Adipocyte (in vitro differentiated cells): ENCODE results near the gene PSMD8.
"Not testable (repeated sequence)": the region's sequence is repeated elsewhere in the genome, so short reads cannot be mapped to it uniquely, and the experiment has no call there.

ENCODE experiments used
- DNase-seq: peaks from one replicate; pipeline ENCODE4 v3.0.0-alpha.2; 2015; ENCODE audit warnings: low read depth
- H3K27me3 ChIP-seq: replicated peaks from 2 replicates; pipeline ENCODE4 v1.7.0; 2013; ENCODE audit warnings: mild to moderate bottlenecking, low read length, moderate library complexity; ENCODE audit not compliant: control insufficient read depth, insufficient read depth
- H3K36me3 ChIP-seq: 2 replicates; pipeline ENCODE4 v1.7.0; 2013; ENCODE audit warnings: low read length, mild to moderate bottlenecking, moderate library complexity; ENCODE audit not compliant: control insufficient read depth, insufficient read depth, severe bottlenecking
- H3K4me1 ChIP-seq: 2 replicates; pipeline ENCODE4 v1.7.0; 2013; ENCODE audit warnings: mild to moderate bottlenecking, low read length, moderate library complexity; ENCODE audit not compliant: control insufficient read depth, insufficient read depth
- H3K4me3 ChIP-seq: 2 replicates; pipeline ENCODE4 v1.7.0; 2013; ENCODE audit warnings: mild to moderate bottlenecking, low read length, moderate library complexity
- H3K9ac ChIP-seq: 2 replicates; pipeline ENCODE4 v1.7.0; 2013; ENCODE audit warnings: mild to moderate bottlenecking, low read length, moderate library complexity
- H3K9me3 ChIP-seq: 2 replicates; pipeline ENCODE4 v1.7.0; 2013; ENCODE audit warnings: mild to moderate bottlenecking, low read length, moderate library complexity; ENCODE audit not compliant: control insufficient read depth

PSMD8 gene

DNA sequence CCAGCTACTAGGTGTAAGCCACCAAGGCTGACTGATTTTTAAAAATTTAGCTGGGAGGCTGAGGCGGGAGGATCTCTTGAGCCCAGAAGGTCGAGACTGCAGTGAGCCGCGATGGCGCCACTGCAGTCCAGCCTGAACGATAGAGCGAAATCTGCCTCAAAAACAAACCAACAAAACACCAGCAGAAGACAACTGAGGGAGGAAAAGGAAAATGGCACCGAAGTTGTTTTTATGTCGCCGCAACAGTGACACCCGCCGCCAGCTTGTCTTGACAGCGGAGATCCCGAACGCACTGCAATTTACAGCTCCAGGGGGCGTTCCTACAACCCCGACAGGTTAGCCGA is 28.2 kb downstream of the PSMD8 start:
- DNase-seq = no peak
- Histone ChIP-seq H3K27me3 (peaks cover 14% of the 10 kb centered on the region), H3K4me3 (peak overlapping the region; percentile 90), H3K36me3 (peaks cover 7% of the 10 kb centered on the region), H3K9me3 (no peaks in the 10 kb centered on the region), H3K9ac (peak overlapping the region; percentile 62), H3K4me1 (peaks cover 2% of the 10 kb centered on the region)

- peak; percentile 99 for DNase-seq
- peaks cover 2% of the 10 kb centered on the region for H3K4me1 ChIP-seq
- H3K9me3 ChIP-seq = no peaks in the 10 kb centered on the region
- H3K27me3 ChIP-seq = peaks cover 14% of the 10 kb centered on the region
- peak within 1 kb of the TSS; percentile 90 for H3K9ac ChIP-seq
- H3K36me3 ChIP-seq = peaks cover 7% of the 10 kb centered on the region
- H3K4me3 ChIP-seq = peak within 1 kb of the TSS; percentile 90
Measured at GRCh38 chr19:38402967-38403674, 28.8 kb downstream of the PSMD8 start, which contains the start of gene FAM98C. FAM98C (plus strand) TSS chr19:38403093; CDS start chr19:38403154, 61 bp downstream.

GRCh38 chr19:38404858-38405257 is 30.5 kb downstream of the PSMD8 start:
- Histone ChIP-seq H3K9me3 (no peaks in the 10 kb centered on the region), H3K4me3 (no peak overlapping the region), H3K4me1 (peaks cover 2% of the 10 kb centered on the region), H3K36me3 (peaks cover 7% of the 10 kb centered on the region), H3K27me3 (peaks cover 9% of the 10 kb centered on the region), H3K9ac (no peak overlapping the region)
- DNase-seq = no peak

DNA sequence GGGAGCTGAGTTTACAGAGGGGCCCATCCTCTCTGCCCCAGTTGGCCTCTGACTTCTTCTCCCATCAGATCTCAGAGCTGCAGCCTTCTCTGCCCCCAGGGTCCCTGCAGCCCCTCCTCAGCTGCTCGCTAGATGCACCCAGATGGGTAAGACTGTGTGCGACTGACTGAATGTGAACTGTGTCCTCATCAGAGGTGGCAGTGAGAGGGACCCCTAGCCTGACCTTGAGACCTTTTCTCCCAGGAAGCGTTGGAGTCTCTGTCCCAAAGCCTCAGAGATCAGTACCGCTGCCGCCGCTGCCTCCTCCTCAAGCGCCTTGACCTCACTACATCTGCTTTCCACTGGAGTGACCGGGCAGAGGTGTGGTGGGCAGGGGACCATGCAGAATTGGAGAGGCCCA is 30.9 kb downstream of the PSMD8 start:
- H3K4me3 ChIP-seq = no peak overlapping the region
- no peak overlapping the region for H3K9ac ChIP-seq
- DNase-seq = no peak
- peaks cover 7% of the 10 kb centered on the region for H3K27me3 ChIP-seq
- H3K4me1 ChIP-seq = peaks cover 2% of the 10 kb centered on the region
- peaks cover 7% of the 10 kb centered on the region for H3K36me3 ChIP-seq
- H3K9me3 ChIP-seq = no peaks in the 10 kb centered on the region

DNA sequence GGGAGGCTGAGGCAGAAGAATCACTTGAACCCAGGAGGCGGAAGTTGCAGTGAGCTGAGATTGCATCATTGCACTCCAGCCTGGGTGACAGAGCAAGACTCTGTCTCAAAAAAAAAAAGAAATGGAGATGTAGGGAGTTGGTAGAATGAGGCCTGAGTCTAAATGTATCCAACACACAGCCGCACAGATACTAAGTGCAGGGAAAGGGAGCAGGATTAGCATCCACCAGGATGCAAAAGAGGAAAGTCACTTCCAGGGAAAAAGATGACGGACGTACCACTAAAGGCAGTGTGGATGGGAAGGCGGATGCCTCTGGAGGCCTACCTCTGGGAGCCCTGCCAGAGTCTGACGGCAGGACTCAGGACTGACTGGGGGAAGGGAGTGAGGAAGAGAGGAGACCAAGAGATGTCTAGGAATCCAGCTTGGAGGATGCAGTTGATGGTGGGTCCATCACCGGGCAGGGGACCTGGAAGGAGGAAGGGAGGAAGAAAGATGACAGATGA is 35.3 kb downstream of the PSMD8 start:
- H3K4me1 ChIP-seq = no peaks in the 10 kb centered on the region
- no peaks in the 10 kb centered on the region for H3K9me3 ChIP-seq
- peaks cover 7% of the 10 kb centered on the region for H3K36me3 ChIP-seq
- H3K9ac ChIP-seq = no peak overlapping the region
- no peak overlapping the region for H3K4me3 ChIP-seq
- H3K27me3 ChIP-seq = peaks cover 2% of the 10 kb centered on the region
- no peak for DNase-seq

DNA sequence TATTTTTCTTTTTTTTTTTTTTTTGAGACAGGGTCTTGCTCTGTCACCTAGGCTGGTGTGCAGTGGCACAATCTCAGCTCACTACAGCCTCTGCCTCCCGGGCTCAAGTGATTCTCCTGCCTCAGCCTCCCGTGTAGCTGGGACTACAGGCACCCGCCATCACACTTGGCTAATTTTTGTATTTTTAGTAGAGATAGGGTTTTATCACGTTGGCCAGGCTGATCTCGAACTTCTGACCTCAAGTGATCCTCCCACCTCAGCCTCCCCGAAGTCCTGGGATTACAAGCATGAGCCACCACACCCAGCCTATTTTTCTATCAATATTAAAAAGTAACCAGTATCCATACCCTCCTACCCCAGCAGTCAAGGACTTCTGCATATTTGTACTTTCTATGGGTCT is 36.0 kb downstream of the PSMD8 start:
- not testable (repeated sequence) for H3K9me3 ChIP-seq, H3K9ac ChIP-seq, H3K27me3 ChIP-seq, H3K4me3 ChIP-seq, DNase-seq, H3K36me3 ChIP-seq, H3K4me1 ChIP-seq

DNA sequence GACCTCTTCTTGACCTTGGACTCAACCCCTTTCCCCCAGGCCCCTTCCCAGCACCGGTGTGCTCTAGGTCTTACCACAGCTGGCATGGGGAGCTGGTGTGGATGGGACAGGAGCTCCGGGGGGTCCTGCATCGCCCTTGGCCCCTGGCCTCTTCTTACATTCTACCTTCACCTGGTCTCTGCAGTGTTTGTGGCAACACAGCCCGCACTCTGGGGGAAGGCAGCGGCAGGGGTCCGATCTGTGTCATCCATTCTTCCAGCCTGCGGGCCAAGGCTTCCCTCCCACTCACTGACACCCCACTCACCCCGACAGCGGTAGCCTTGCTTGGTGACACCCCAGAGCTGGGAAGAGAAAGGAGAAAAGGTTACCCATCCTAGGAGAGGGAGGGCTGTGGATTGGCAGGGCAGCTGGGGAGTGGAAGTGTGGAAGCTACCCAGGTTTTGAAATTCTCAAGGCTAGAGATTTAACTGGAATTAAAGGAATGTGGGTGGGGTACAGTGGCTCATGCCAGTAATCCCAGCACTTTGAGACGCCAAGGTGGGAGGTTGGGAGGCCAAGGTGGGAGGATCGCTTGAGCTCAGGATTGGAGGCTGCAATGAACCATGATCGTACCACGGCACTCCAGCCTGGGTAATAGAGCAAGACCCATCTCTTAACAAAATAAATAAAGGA is 36.8 kb downstream of the PSMD8 start:
- Histone ChIP-seq H3K4me3 (no peak overlapping the region), H3K27me3 (peaks cover 7% of the 10 kb centered on the region), H3K4me1 (no peaks in the 10 kb centered on the region), H3K9ac (no peak overlapping the region), H3K36me3 (peaks cover 7% of the 10 kb centered on the region), H3K9me3 (no peaks in the 10 kb centered on the region)
- DNase-seq = no peak

DNA sequence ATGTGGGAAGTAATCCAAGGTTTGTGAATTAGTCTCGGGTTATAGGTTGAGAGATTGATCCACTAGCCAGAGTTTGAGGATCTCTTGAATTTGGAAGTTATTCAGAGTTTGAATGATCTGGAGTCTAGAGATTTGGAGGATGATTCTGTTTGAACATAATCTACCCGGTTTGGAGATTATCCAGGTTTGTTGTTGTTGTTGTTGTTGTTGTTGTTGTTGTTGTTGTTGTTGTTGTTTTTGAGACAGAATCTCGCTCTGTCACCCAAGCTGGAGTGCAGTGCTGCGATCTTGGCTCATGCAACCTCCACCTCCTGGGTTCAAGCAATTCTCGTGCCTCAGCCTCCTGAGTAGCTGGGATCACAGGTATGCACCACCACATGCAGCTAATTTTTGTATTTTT is 37.5 kb downstream of the PSMD8 start:
- not testable (repeated sequence) for H3K9me3 ChIP-seq, H3K9ac ChIP-seq, H3K36me3 ChIP-seq, H3K4me1 ChIP-seq, H3K4me3 ChIP-seq, DNase-seq
- H3K27me3 ChIP-seq = peaks cover 12% of the 10 kb centered on the region

DNA sequence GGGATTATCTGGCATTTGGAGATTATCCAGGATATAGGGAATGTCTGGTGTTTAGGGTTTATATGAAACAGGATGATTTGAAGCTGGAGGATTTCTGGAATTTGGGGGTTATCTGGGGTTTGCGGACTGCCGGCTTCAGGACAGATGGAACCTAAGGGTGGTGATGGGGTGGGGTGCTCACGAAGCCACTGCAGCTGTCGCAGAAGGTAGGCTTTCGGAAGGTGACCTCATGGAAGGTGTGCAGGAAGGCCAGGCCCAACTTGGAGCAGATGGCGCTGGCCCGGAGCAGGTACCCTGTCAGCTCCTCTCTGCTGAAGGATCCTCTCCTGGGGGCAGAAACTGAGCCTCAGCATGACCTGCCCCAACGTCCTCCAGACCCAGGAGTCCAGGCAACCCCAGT is 38.1 kb downstream of the PSMD8 start:
- DNase-seq = no peak
- no peak overlapping the region for H3K4me3 ChIP-seq
- H3K27me3 ChIP-seq = peaks cover 18% of the 10 kb centered on the region
- H3K36me3 ChIP-seq = no peaks in the 10 kb centered on the region
- H3K9ac ChIP-seq = no peak overlapping the region
- H3K4me1 ChIP-seq = no peaks in the 10 kb centered on the region
- no peaks in the 10 kb centered on the region for H3K9me3 ChIP-seq

- H3K4me1 ChIP-seq = no peaks in the 10 kb centered on the region
- H3K36me3 ChIP-seq = no peaks in the 10 kb centered on the region
- no peaks in the 10 kb centered on the region for H3K9me3 ChIP-seq
- H3K4me3 ChIP-seq = no peak overlapping the region
- no peak overlapping the region for H3K9ac ChIP-seq
- peaks cover 21% of the 10 kb centered on the region for H3K27me3 ChIP-seq
- no peak for DNase-seq
Measured at GRCh38 chr19:38412961-38413360, 38.6 kb downstream of the PSMD8 start.

- Histone ChIP-seq H3K4me1 (no peaks in the 10 kb centered on the region), H3K36me3 (no peaks in the 10 kb centered on the region), H3K9ac (no peak overlapping the region), H3K9me3 (no peaks in the 10 kb centered on the region), H3K4me3 (no peak overlapping the region), H3K27me3 (peaks cover 26% of the 10 kb centered on the region)
- DNase-seq = no peak
Measured at GRCh38 chr19:38413416-38413815, 39.0 kb downstream of the PSMD8 start.
